Measurements from ENCODE around the gene SDF4. TPM values are rescaled to one million over a fixed set of nuclear protein-coding genes. Genes with fewer than 3 reads are reported as not detected.

The SDF4 gene
- total and polyA plus RNA-seq, 7 donors, result 33.0 to 181 (median 79.6) TPM

- DNase-seq, result no peak
- no peak overlapping the region for H3K4me3 ChIP-seq
- intact Hi-C loops (cut with DNase I), result no loop called here
- peaks cover 0 to 17% (median 9%) of the 10 kb centered on the region in 4 donors for H3K4me1 ChIP-seq
- no peaks in the 10 kb centered on the region for H3K27me3 ChIP-seq
- peaks cover 21 to 70% (median 38%) of the 10 kb centered on the region in 4 donors for H3K36me3 ChIP-seq
- H3K27ac ChIP-seq, result no peak overlapping the region
- TF ChIP-seq EP300 (IDR thresholded peaks at IDR 0.05), result no peak
- TF ChIP-seq, protein P1, sequence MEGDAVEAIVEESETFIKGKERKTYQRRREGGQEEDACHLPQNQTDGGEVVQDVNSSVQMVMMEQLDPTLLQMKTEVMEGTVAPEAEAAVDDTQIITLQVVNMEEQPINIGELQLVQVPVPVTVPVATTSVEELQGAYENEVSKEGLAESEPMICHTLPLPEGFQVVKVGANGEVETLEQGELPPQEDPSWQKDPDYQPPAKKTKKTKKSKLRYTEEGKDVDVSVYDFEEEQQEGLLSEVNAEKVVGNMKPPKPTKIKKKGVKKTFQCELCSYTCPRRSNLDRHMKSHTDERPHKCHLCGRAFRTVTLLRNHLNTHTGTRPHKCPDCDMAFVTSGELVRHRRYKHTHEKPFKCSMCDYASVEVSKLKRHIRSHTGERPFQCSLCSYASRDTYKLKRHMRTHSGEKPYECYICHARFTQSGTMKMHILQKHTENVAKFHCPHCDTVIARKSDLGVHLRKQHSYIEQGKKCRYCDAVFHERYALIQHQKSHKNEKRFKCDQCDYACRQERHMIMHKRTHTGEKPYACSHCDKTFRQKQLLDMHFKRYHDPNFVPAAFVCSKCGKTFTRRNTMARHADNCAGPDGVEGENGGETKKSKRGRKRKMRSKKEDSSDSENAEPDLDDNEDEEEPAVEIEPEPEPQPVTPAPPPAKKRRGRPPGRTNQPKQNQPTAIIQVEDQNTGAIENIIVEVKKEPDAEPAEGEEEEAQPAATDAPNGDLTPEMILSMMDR (IDR thresholded peaks at IDR 0.05), result no peak
- no peak for TF ChIP-seq POLR2A (IDR thresholded peaks at IDR 0.05)
- TF ChIP-seq POLR2AphosphoS5 (IDR thresholded peaks at IDR 0.05), result no peak
- WGBS, 2 donors, result 92 to 95% methylated on average over 17 of the region's 17 CpGs
- H3K9me3 ChIP-seq, result no peaks in the 10 kb centered on the region
Measured at GRCh38 chr1:1262071-1262470, 30.3 kb upstream of the SDF4 start.

DNA sequence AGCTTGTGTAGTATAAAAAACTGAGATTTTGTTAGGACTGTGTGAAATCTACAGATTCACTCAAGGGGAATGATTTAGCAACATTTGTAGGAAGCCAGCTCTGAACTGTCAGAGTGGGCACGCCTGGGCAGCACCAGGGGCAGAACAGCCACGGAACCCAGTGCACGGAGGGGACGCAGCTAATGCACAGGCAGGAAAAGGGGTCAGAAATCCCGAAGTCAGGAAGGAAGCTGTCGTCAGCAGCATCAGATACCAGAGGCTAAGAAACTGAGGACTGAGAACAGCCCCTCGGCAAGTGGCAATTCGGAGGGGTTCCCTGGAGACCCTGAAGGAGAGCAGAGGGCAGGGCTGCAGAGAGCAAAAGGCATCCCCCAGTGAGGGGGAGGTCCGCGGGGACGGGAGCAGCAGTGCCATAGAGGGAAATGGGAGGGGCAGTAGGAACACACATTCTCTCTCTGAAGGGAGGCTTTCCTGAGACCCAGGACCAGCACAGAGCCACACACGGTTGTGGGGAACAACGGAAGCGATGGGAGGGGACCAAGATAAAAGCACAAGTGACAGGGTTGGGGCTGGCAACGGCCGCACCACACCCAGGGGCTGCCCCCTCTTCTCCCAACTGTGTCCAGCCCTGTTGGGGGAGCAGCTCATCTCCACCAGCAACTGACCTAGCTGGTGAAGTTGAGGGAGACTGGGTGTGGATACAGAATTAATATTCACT lies 29.2 kb upstream of the SDF4 start:
- H3K4me3 ChIP-seq, result no peak overlapping the region
- peaks cover 26 to 79% (median 41%) of the 10 kb centered on the region in 4 donors for H3K36me3 ChIP-seq
- TF ChIP-seq, protein P1 (IDR thresholded peaks at IDR 0.05), result no peak
- TF ChIP-seq POLR2A (IDR thresholded peaks at IDR 0.05) (no peak), POLR2AphosphoS5 (IDR thresholded peaks at IDR 0.05) (no peak), EP300 (IDR thresholded peaks at IDR 0.05) (no peak)
- WGBS, 2 donors, result 76 to 84% methylated on average over 16 of the region's 16 CpGs
- H3K4me1 ChIP-seq, result peaks cover 0 to 17% (median 9%) of the 10 kb centered on the region in 4 donors
- H3K27me3 ChIP-seq, result no peaks in the 10 kb centered on the region
- no peak overlapping the region for H3K27ac ChIP-seq
- DNase-seq, result no peak
- no peaks in the 10 kb centered on the region for H3K9me3 ChIP-seq
- intact Hi-C loops (cut with DNase I), result no loop called here

- Histone ChIP-seq H3K4me3 (no peak overlapping the region), H3K27ac (no peak overlapping the region), H3K9me3 (no peaks in the 10 kb centered on the region), H3K27me3 (no peaks in the 10 kb centered on the region), H3K36me3 (peaks cover 32 to 86% (median 47%) of the 10 kb centered on the region in 4 donors), H3K4me1 (peaks cover 0 to 14% (median 6%) of the 10 kb centered on the region in 4 donors)
- 84% methylated on average over 26 of the region's 26 CpGs for WGBS, 2 donors
- no peak for DNase-seq
- TF ChIP-seq POLR2AphosphoS5 (IDR thresholded peaks at IDR 0.05) (no peak), EP300 (IDR thresholded peaks at IDR 0.05) (no peak), POLR2A (IDR thresholded peaks at IDR 0.05) (no peak)
- TF ChIP-seq, protein P1 (IDR thresholded peaks at IDR 0.05), result no peak
- intact Hi-C loops (cut with DNase I), result no loop called here
Measured at GRCh38 chr1:1259951-1260600, 28.3 kb upstream of the SDF4 start.

DNA sequence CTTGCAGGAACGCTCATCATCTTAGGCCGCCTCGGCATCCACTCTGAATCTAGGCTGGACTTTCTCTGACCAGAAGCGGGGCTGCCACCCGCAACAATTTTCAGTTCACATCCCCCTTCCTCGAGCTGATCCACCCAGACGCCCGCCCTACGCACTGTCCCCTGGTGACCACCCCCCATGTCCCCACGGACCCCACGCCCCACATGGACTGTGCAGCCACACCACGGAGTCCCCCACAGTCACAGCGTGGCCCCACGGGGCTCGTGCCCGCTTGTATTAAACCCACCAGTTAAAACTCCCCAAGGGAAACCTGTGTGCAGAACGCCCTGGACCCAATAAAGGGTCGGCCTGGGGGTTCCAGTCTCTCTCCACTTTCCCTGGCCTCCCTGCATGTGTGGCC lies 27.7 kb upstream of the SDF4 start:
- WGBS, 2 donors, result 94 to 95% methylated on average over 18 of the region's 18 CpGs

More for the DNA sequence above, 27.7 kb upstream of the SDF4 start:
- no peak for DNase-seq
- H3K4me1 ChIP-seq, result peaks cover 0 to 8% (median 2%) of the 10 kb centered on the region in 4 donors
- intact Hi-C loops (cut with DNase I), result no loop called here
- H3K4me3 ChIP-seq, result no peak overlapping the region
- H3K27ac ChIP-seq, result no peak overlapping the region
- TF ChIP-seq, protein P1 (IDR thresholded peaks at IDR 0.05), result no peak
- TF ChIP-seq POLR2A (IDR thresholded peaks at IDR 0.05) (no peak), POLR2AphosphoS5 (IDR thresholded peaks at IDR 0.05) (no peak), EP300 (IDR thresholded peaks at IDR 0.05) (no peak)
- no peaks in the 10 kb centered on the region for H3K27me3 ChIP-seq
- H3K36me3 ChIP-seq, result peaks cover 32 to 86% (median 52%) of the 10 kb centered on the region in 4 donors
- no peaks in the 10 kb centered on the region for H3K9me3 ChIP-seq

All from sigmoid colon (tissue), 7 donors.